DOHH2 (cell line): ENCODE data around the gene CCDC106.

Experiments used
- H3F3A ChIP-seq: fragments of 200-600 bp; sonication (generic), shearing (Covaris generic); 2 replicates; pipeline ENCODE4 v1.6.0; 2016; ENCODE audit warnings: antibody characterized with exemption, mild to moderate bottlenecking; ENCODE audit not compliant: control insufficient read depth, insufficient read depth
- H3K27ac ChIP-seq: fragments of 200-600 bp; sonication (generic); 2 replicates; pipeline ENCODE4 v1.5.1; 2014; ENCODE audit warnings: low read depth, mild to moderate bottlenecking, low read length, moderate library complexity
- H3K27me3 ChIP-seq: fragments of 200-600 bp; sonication (generic); 2 replicates; pipeline ENCODE4 v1.6.1; 2014; ENCODE audit warnings: mild to moderate bottlenecking, low read length, mixed read lengths; ENCODE audit not compliant: control insufficient read depth
- H3K36me3 ChIP-seq: fragments of 200-600 bp; sonication (generic); 2 replicates; pipeline ENCODE4 v1.6.1; 2014; ENCODE audit warnings: mild to moderate bottlenecking, low read length, moderate library complexity, mixed read lengths; ENCODE audit not compliant: control insufficient read depth
- H3K4me1 ChIP-seq: fragments of 200-600 bp; sonication (generic); 2 replicates; pipeline ENCODE4 v1.6.1; 2014; ENCODE audit warnings: mild to moderate bottlenecking, low read length, mixed read lengths; ENCODE audit not compliant: control insufficient read depth
- H3K4me2 ChIP-seq: fragments of 200-600 bp; sonication (generic); 2 replicates; pipeline ENCODE4 v1.6.0; 2014; ENCODE audit warnings: mild to moderate bottlenecking, low read length, moderate library complexity
- H3K4me3 ChIP-seq: fragments of 200-600 bp; sonication (generic); 2 replicates; pipeline ENCODE4 v1.5.1; 2014; ENCODE audit warnings: mild to moderate bottlenecking, low read length, mixed read lengths
- H3K79me2 ChIP-seq: fragments of 200-600 bp; sonication (generic); 2 replicates; pipeline ENCODE4 v1.6.1; 2014; ENCODE audit warnings: mild to moderate bottlenecking, low read length, mixed read lengths; ENCODE audit not compliant: control insufficient read depth
- H3K9me2 ChIP-seq: fragments of 200-600 bp; sonication (generic); replicated peaks from 2 replicates; pipeline ENCODE4 v1.6.1; 2014; ENCODE audit warnings: mild to moderate bottlenecking, low read length, mixed read lengths; ENCODE audit not compliant: control insufficient read depth
- H3K9me3 ChIP-seq: fragments of 200-600 bp; sonication (generic); 2 replicates; pipeline ENCODE4 v1.6.1; 2014; ENCODE audit warnings: antibody characterized with exemption, low read length, mixed read lengths; ENCODE audit not compliant: control insufficient read depth, insufficient read depth
- H4K20me1 ChIP-seq: fragments of 200-600 bp; sonication (generic); 2 replicates; pipeline ENCODE4 v1.6.0; 2014; ENCODE audit warnings: low read depth, mild to moderate bottlenecking, antibody characterized with exemption, low read length, moderate library complexity; ENCODE audit not compliant: control insufficient read depth, insufficient read depth
- CTCF ChIP-seq: fragments of 200-600 bp; sonication (generic); IDR thresholded peaks from one replicate; pipeline ENCODE4 v1.5.1; 2014; ENCODE audit warnings: antibody characterized with exemption, mild to moderate bottlenecking, low read depth, low read length; ENCODE audit not compliant: poor library complexity, severe bottlenecking
- EZH2phosphoT487 ChIP-seq: fragments of 200-600 bp; sonication (generic); IDR thresholded peaks from 2 replicates; pipeline ENCODE4 v1.6.1; 2017; ENCODE audit warnings: borderline replicate concordance, mild to moderate bottlenecking, antibody characterized with exemption, low read length, moderate library complexity, mixed read lengths

Gene CCDC106

GRCh38 chr19:55681131-55682092 lies 33.4 kb downstream of the CCDC106 start:
- Histone ChIP-seq H3K4me3 (no peak overlapping the region), H3K4me1 (peaks cover 34% of the 10 kb centered on the region), H3K9me2 (no peaks in the 10 kb centered on the region), H3K27me3 (no peaks in the 10 kb centered on the region), H3K9me3 (no peaks in the 10 kb centered on the region), H3K79me2 (peaks cover 95% of the 10 kb centered on the region), H3F3A (peaks cover 13% of the 10 kb centered on the region), H3K4me2 (no peak overlapping the region), H3K36me3 (peaks cover 91% of the 10 kb centered on the region), H3K27ac (no peak overlapping the region), H4K20me1 (peaks cover 4% of the 10 kb centered on the region; the same call in 1 of the 2 replicates)
- TF ChIP-seq EZH2phosphoT487 (no peak), CTCF (no peak)

GRCh38 chr19:55683449-55684261 lies 35.6 kb downstream of the CCDC106 start:
- H3K79me2 ChIP-seq = peaks cover 93% of the 10 kb centered on the region
- H3K27me3 ChIP-seq = no peaks in the 10 kb centered on the region
- H4K20me1 ChIP-seq = peaks cover 9% of the 10 kb centered on the region; the same call in 1 of the 2 replicates
- H3F3A ChIP-seq = no peaks in the 10 kb centered on the region
- TF ChIP-seq EZH2phosphoT487 (no peak), CTCF (no peak)
- no peaks in the 10 kb centered on the region for H3K9me2 ChIP-seq
- no peak overlapping the region for H3K27ac ChIP-seq
- no peaks in the 10 kb centered on the region for H3K9me3 ChIP-seq
- H3K4me2 ChIP-seq = no peak overlapping the region
- no peak overlapping the region for H3K4me3 ChIP-seq
- H3K4me1 ChIP-seq = peaks cover 13% of the 10 kb centered on the region
- peaks cover 91% of the 10 kb centered on the region for H3K36me3 ChIP-seq

GRCh38 chr19:55684946-55685681 lies 37.1 kb downstream of the CCDC106 start:
- Histone ChIP-seq H3K36me3 (peaks cover 91% of the 10 kb centered on the region), H3K9me2 (no peaks in the 10 kb centered on the region), H3F3A (no peaks in the 10 kb centered on the region), H3K4me2 (no peak overlapping the region), H3K9me3 (no peaks in the 10 kb centered on the region), H3K79me2 (peaks cover 79% of the 10 kb centered on the region), H3K4me1 (no peaks in the 10 kb centered on the region; the same call in 1 of the 2 replicates), H4K20me1 (0 out of 2 replicates have a peak, but pooled peaks cover 5% of the 10 kb centered on the region), H3K27ac (no peak overlapping the region), H3K4me3 (no peak overlapping the region), H3K27me3 (no peaks in the 10 kb centered on the region)
- TF ChIP-seq CTCF = no peak
- TF ChIP-seq EZH2phosphoT487 = no peak
